Neural crest cell (in vitro differentiated cells): ENCODE results near the gene CD6. TPM values are rescaled to one million over a fixed set of nuclear protein-coding genes. Genes with fewer than 3 reads are reported as not detected.
A peak's percentile ranks its signal among the peaks of the same experiment; 100 is the strongest.

Source experiments
- DNase-seq: peaks from one replicate; pipeline ENCODE4 v3.0.0; 2021; ENCODE audit warnings: low read depth, mixed read lengths, low spot score
- H3K27ac Mint-ChIP-seq: one replicate; pipeline ENCODE4 v1.8.0; 2021; ENCODE audit warnings: mild to moderate bottlenecking, mixed read lengths; ENCODE audit not compliant: unreplicated experiment
- H3K27me3 Mint-ChIP-seq: 2 replicates; pipeline ENCODE4 v1.8.0; 2021; ENCODE audit warnings: low read depth, mild to moderate bottlenecking, mixed read lengths
- H3K36me3 Mint-ChIP-seq: 2 replicates; pipeline ENCODE4 v1.8.0; 2021; ENCODE audit warnings: low read depth, mild to moderate bottlenecking, mixed read lengths
- H3K4me1 Mint-ChIP-seq: 2 replicates; pipeline ENCODE4 v1.8.0; 2021; ENCODE audit warnings: mixed read lengths
- H3K4me3 Mint-ChIP-seq: one replicate; pipeline ENCODE4 v1.8.0; 2021; ENCODE audit warnings: mild to moderate bottlenecking, mixed read lengths
- H3K9me3 Mint-ChIP-seq: 2 replicates; pipeline ENCODE4 v1.8.0; 2021; ENCODE audit warnings: mixed read lengths
- CTCF ChIP-seq: fragments of 200-600 bp; sonication (generic); conservative IDR thresholded peaks from 2 replicates; pipeline ENCODE4 v1.5.0; 2021; ENCODE audit warnings: antibody characterized with exemption, mild to moderate bottlenecking
- total RNA-seq: library from RNA; stranded (reverse); gene quantifications from 2 replicates; pipeline ENCODE4 v1.2.1, GENCODE V29; 2021

The CD6 gene
- total RNA-seq, 1 donor from 2014 or later, result 0.30 TPM

GRCh38 chr11:60950024-60950423 is 21.5 kb upstream of the CD6 start:
- Mint-ChIP-seq H3K27ac (no peak overlapping the region), H3K4me3 (peak overlapping the region; percentile 64), H3K27me3 (peaks cover 42% of the 10 kb centered on the region), H3K36me3 (no peaks in the 10 kb centered on the region), H3K9me3 (no peaks in the 10 kb centered on the region), H3K4me1 (peaks cover 60% of the 10 kb centered on the region)
- no peak for DNase-seq
- no peak for TF ChIP-seq CTCF

- Mint-ChIP-seq H3K4me1 (peaks cover 55% of the 10 kb centered on the region), H3K36me3 (no peaks in the 10 kb centered on the region), H3K4me3 (no peak overlapping the region), H3K27ac (no peak overlapping the region), H3K9me3 (no peaks in the 10 kb centered on the region), H3K27me3 (peaks cover 42% of the 10 kb centered on the region)
- no peak for TF ChIP-seq CTCF
- no peak for DNase-seq
Measured at GRCh38 chr11:60950933-60951605, 20.4 kb upstream of the CD6 start.

GRCh38 chr11:60951606-60951903 is 19.9 kb upstream of the CD6 start:
- Mint-ChIP-seq H3K27ac (no peak overlapping the region), H3K36me3 (no peaks in the 10 kb centered on the region), H3K4me1 (peaks cover 50% of the 10 kb centered on the region), H3K9me3 (no peaks in the 10 kb centered on the region), H3K27me3 (peaks cover 42% of the 10 kb centered on the region), H3K4me3 (peak overlapping the region; percentile 68)
- no peak for TF ChIP-seq CTCF
- DNase-seq, result no peak

GRCh38 chr11:60951904-60952741 is 19.4 kb upstream of the CD6 start, which contains the start of gene SLC15A3:
Gene SLC15A3, minus strand, starts transcription at chr11:60952176. Its CDS starts 625 bp downstream, at chr11:60951551.
- peaks cover 45% of the 10 kb centered on the region for H3K4me1 Mint-ChIP-seq
- H3K36me3 Mint-ChIP-seq, result no peaks in the 10 kb centered on the region
- peaks cover 46% of the 10 kb centered on the region for H3K27me3 Mint-ChIP-seq
- no peaks in the 10 kb centered on the region for H3K9me3 Mint-ChIP-seq
- DNase-seq, result no peak
- peak within 1 kb of the TSS; percentile 68 for H3K4me3 Mint-ChIP-seq
- no peak for TF ChIP-seq CTCF
- no peak within 1 kb of the TSS for H3K27ac Mint-ChIP-seq

GRCh38 chr11:60952742-60953170 is 18.7 kb upstream of the CD6 start:
- Mint-ChIP-seq H3K9me3 (peaks cover under 1% of the 10 kb centered on the region), H3K4me3 (peak overlapping the region; percentile 68), H3K27me3 (peaks cover 46% of the 10 kb centered on the region), H3K36me3 (no peaks in the 10 kb centered on the region), H3K4me1 (peaks cover 38% of the 10 kb centered on the region), H3K27ac (no peak overlapping the region)
- DNase-seq, result no peak
- no peak for TF ChIP-seq CTCF
